Esophagus (tissue), 2 donors: ENCODE data around the gene ETV6. TPM values are rescaled to one million over a fixed set of nuclear protein-coding genes. Genes with fewer than 3 reads are reported as not detected.

ENCODE experiments used
- H3K27ac ChIP-seq, 2 donors: one replicate each; pipeline ENCODE4 v1.5.1; 2013; ENCODE audit warnings: low read depth in 2 of 2, mild to moderate bottlenecking in 2 of 2, inconsistent platforms in 1 of 2, low read length in 1 of 2, moderate library complexity in 1 of 2
- H3K27me3 ChIP-seq, 2 donors: one replicate each; pipeline ENCODE4 v1.6.1; 2013; ENCODE audit warnings: low read length in 2 of 2, control low read depth in 1 of 2, mild to moderate bottlenecking in 1 of 2; ENCODE audit not compliant: insufficient read depth in 2 of 2, control insufficient read depth in 1 of 2
- H3K36me3 ChIP-seq, 2 donors: one replicate each; pipeline ENCODE4 v1.6.1; 2013; ENCODE audit warnings: low read length in 1 of 2; ENCODE audit not compliant: control insufficient read depth in 2 of 2, insufficient read depth in 2 of 2
- H3K4me1 ChIP-seq, 2 donors: one replicate each; pipeline ENCODE4 v1.6.1; 2013; ENCODE audit warnings: low read length in 1 of 2; ENCODE audit not compliant: control insufficient read depth in 2 of 2, insufficient read depth in 2 of 2
- H3K4me3 ChIP-seq, 2 donors: one replicate each; pipeline ENCODE4 v1.5.1; 2013; ENCODE audit warnings: low read length in 2 of 2, mild to moderate bottlenecking in 2 of 2, low read depth in 1 of 2, moderate library complexity in 1 of 2
- H3K9me3 ChIP-seq, 2 donors: one replicate each; pipeline ENCODE4 v1.6.1; 2013; ENCODE audit warnings: mild to moderate bottlenecking in 2 of 2, low read depth in 1 of 2, low read length in 1 of 2, moderate library complexity in 1 of 2; ENCODE audit not compliant: control insufficient read depth in 2 of 2, insufficient read depth in 1 of 2
- WGBS, 2 donors: extraction: QIAGEN DNeasy Blood & Tissue Kit; methylation state at CpG; one replicate each; pipeline ENCODE4 v1.1.7; 2013; 5-methylcytosine and 5-hydroxymethylcytosine counted together
- polyA plus RNA-seq, 2 donors: library from polyadenylated mRNA; stranded (reverse); fragments of 200-250 nt; gene quantifications; one replicate each; pipeline ENCODE4 v1.2.3, GENCODE V29; 2013
- donor health status: healthy with polysubstance abuse.
- donor health status: Bipolar disorder and iron deficiency.

The ETV6 gene
- 1 to 10 TPM; 5.4 to 5.6 TPM for polyA plus RNA-seq

- Histone ChIP-seq H3K4me3 (peak within 1 kb of the TSS; percentile 73 to 99), H3K27me3 (no peaks in the 10 kb centered on the region), H3K27ac (peak within 1 kb of the TSS; percentile 97 to 99), H3K36me3 (no peaks in the 10 kb centered on the region), H3K4me1 (peaks cover 0 to 2% of the 10 kb centered on the region in 2 donors), H3K9me3 (no peaks in the 10 kb centered on the region)
- 0 to 1% methylated on average over 73 to 86 of the region's 86 CpGs for WGBS, 2 donors
Measured at GRCh38 chr12:11649413-11650285, at the start of gene ETV6. Gene ETV6 (plus strand): TSS chr12:11649674. CDS start chr12:11650128, 454 bp downstream.

GRCh38 chr12:11600199-11600598, 49.3 kb upstream of the ETV6 start:
- Histone ChIP-seq H3K9me3 (no peaks in the 10 kb centered on the region), H3K36me3 (no peaks in the 10 kb centered on the region), H3K27me3 (no peaks in the 10 kb centered on the region), H3K27ac (no peak overlapping the region), H3K4me3 (no peak overlapping the region), H3K4me1 (no peaks in the 10 kb centered on the region)
- 89 to 93% methylated on average over 3 of the region's 3 CpGs for WGBS, 2 donors

DNA sequence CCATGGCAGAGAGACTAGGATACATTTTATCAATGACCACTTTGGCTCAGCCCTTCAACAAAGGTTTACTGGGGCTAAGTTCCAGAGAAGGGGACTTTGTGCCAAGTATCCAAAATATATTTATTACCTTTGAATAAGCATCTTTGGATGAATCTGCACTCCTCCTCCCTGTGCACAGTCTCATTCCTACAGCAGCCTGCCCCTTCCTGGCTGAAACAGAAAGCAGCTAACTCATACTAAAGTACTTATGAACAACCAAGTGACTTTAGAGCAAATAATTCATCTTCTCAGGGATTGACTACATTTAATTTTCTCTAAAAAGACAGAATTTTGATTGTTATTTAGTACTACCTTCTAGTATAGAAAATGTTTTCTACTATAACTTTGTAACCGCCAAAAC, 47.8 kb upstream of the ETV6 start:
- Histone ChIP-seq H3K36me3 (no peaks in the 10 kb centered on the region), H3K4me1 (no peaks in the 10 kb centered on the region), H3K27me3 (no peaks in the 10 kb centered on the region), H3K9me3 (no peaks in the 10 kb centered on the region), H3K27ac (no peak overlapping the region), H3K4me3 (no peak overlapping the region)
- WGBS, 2 donors: 98% methylated on average over 1 of the region's 1 CpG

DNA sequence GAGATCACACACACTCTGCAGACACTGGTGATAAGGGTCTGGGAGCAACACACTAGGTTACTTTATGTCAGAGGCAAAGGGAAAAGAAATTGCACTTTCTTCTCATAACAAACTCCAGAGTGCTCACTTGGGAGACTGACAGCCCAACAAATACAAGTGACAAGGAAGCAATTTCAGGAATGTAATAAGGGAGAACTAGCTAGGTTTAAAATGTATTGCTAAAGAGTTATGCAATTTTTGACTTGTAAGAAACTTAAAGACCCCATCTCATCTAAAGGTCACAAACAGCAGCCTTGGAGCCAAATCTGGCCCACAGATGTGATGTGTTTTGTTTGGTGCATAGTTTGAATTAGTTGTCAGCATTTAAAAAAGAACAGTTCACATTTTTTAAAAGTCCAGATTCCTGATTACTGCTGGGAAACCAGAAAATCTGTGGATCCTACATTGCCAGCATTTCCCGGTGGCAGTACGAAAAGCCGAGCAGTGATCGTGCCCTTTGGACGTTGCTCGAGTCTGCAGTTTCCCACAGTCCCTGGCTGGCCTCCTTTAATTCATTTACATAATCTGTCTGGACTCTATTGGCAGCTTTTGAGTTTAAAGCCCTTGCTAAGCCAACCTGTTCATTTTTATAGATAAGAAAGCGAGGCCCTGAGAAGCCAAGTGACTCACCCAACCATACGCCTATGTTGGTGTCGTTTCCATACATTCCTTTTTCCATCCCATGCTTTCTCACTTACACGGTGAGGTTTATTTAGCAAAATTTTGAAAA, 42.0 kb upstream of the ETV6 start:
- Histone ChIP-seq H3K36me3 (no peaks in the 10 kb centered on the region), H3K4me3 (no peak overlapping the region), H3K4me1 (no peaks in the 10 kb centered on the region), H3K9me3 (no peaks in the 10 kb centered on the region), H3K27ac (no peak overlapping the region), H3K27me3 (no peaks in the 10 kb centered on the region)
- 48 to 68% methylated on average over 10 of the region's 10 CpGs for WGBS, 2 donors

DNA sequence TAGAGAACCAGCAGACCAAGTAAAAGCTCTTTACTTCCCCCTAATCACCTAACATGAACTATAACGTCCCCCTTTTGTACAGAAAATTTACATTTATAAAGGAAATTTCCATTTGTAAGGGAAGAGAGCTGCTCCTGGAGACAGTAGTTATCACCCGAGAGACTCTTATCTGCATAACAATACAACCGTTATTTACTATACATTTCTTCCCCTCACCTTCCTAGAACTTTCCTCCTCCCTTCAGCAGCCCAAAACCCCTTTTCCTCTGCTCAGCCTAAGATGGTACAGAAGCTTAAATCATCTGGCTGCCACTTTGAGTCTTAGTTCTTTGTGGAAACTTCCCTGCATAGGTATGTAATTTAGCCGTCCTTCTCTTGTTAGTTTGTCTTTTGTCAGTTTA, 40.4 kb upstream of the ETV6 start:
- H3K27me3 ChIP-seq: no peaks in the 10 kb centered on the region
- H3K4me3 ChIP-seq: no peak overlapping the region
- H3K27ac ChIP-seq: no peak overlapping the region
- no peaks in the 10 kb centered on the region for H3K4me1 ChIP-seq
- WGBS, 2 donors: 76 to 86% methylated on average over 4 of the region's 4 CpGs
- H3K36me3 ChIP-seq: no peaks in the 10 kb centered on the region
- no peaks in the 10 kb centered on the region for H3K9me3 ChIP-seq

GRCh38 chr12:11615481-11615880, 34.0 kb upstream of the ETV6 start:
- no peak overlapping the region for H3K27ac ChIP-seq
- H3K27me3 ChIP-seq: no peaks in the 10 kb centered on the region
- 88 to 96% methylated on average over 1 of the region's 1 CpG for WGBS, 2 donors
- H3K9me3 ChIP-seq: no peaks in the 10 kb centered on the region
- H3K4me3 ChIP-seq: no peak overlapping the region
- no peaks in the 10 kb centered on the region for H3K36me3 ChIP-seq
- no peaks in the 10 kb centered on the region for H3K4me1 ChIP-seq

- no peak overlapping the region for H3K4me3 ChIP-seq
- no peak overlapping the region for H3K27ac ChIP-seq
- no peaks in the 10 kb centered on the region for H3K9me3 ChIP-seq
- no peaks in the 10 kb centered on the region for H3K4me1 ChIP-seq
- no peaks in the 10 kb centered on the region for H3K36me3 ChIP-seq
- H3K27me3 ChIP-seq: no peaks in the 10 kb centered on the region
Measured at GRCh38 chr12:11618046-11618445, 31.4 kb upstream of the ETV6 start.

GRCh38 chr12:11621797-11622423, 27.6 kb upstream of the ETV6 start:
- Histone ChIP-seq H3K4me3 (no peak overlapping the region), H3K36me3 (no peaks in the 10 kb centered on the region), H3K4me1 (no peaks in the 10 kb centered on the region), H3K27me3 (no peaks in the 10 kb centered on the region), H3K27ac (no peak overlapping the region), H3K9me3 (no peaks in the 10 kb centered on the region)
- WGBS, 2 donors: 73 to 74% methylated on average over 5 of the region's 5 CpGs

- 72 to 81% methylated on average over 5 of the region's 5 CpGs for WGBS, 2 donors
- H3K4me3 ChIP-seq: no peak overlapping the region
- no peak overlapping the region for H3K27ac ChIP-seq
- no peaks in the 10 kb centered on the region for H3K4me1 ChIP-seq
- no peaks in the 10 kb centered on the region for H3K9me3 ChIP-seq
- no peaks in the 10 kb centered on the region for H3K36me3 ChIP-seq
- no peaks in the 10 kb centered on the region for H3K27me3 ChIP-seq
Measured at GRCh38 chr12:11622876-11623281, 26.6 kb upstream of the ETV6 start.
